GM12878 (cell line): Measurements from ENCODE around the gene TSPEAR. TPM values are rescaled to one million over a fixed set of nuclear protein-coding genes. Genes with fewer than 3 reads are reported as not detected.

Source experiments
- ATAC-seq: fragments of 200-7000 bp; cut with Tn5 transposase; 3 replicates; pipeline ENCODE4 v1.9.1; 2020; ENCODE audit warnings: mild to moderate bottlenecking, moderate library complexity
- BruUV-seq: library from RNA; stranded (reverse); fragments of 400-500 nt; replicated peaks from 2 replicates; lab custom pipeline; 2021; lab: Mats Ljungman, UMichigan
- CTCF ChIA-PET: fragments of 300-600 bp; sonication (Branson Sonifier 250); formaldehyde crosslinking; extraction: SDS; loops from one replicate; lab custom pipeline; 2021; ENCODE audit warnings: inconsistent platforms; lab: Yijun Ruan, JAX
- POLR2A ChIA-PET: fragments of 350-600 bp; formaldehyde crosslinking; extraction: SDS; loops from one replicate; lab custom pipeline; 2021; ENCODE audit warnings: inconsistent platforms; lab: Charles Lee
- RAD21 ChIA-PET: fragments of 300-600 bp; sonication (Branson Sonifier 250); formaldehyde crosslinking; loops from one replicate; lab custom pipeline; 2023; ENCODE audit warnings: antibody characterized with exemption; ENCODE audit not compliant: unreplicated experiment; lab: Charles Lee
- SMC1A ChIA-PET: fragments of 300-600 bp; sonication (Branson Sonifier 250); formaldehyde crosslinking; loops from one replicate; lab custom pipeline; 2023; ENCODE audit not compliant: unreplicated experiment, uncharacterized antibody; lab: Charles Lee
- DNase-seq: peaks from one replicate; pipeline ENCODE4 v3.0.0-alpha.2; 2011; ENCODE audit warnings: low read depth, low spot score
- FAIRE-seq: peaks from 3 replicates; lab custom pipeline; 2011; peaks lifted over from hg19 to GRCh38; lab: Jason Lieb, UNC
- H2AFZ ChIP-seq: 2 replicates; pipeline ENCODE4 v1.6.0; 2011; ENCODE audit warnings: low read depth, low read length, control low read depth; ENCODE audit not compliant: control insufficient read depth
- H3K27ac ChIP-seq: 2 replicates; pipeline ENCODE4 v1.5.1; 2011; ENCODE audit warnings: control low read depth; ENCODE audit not compliant: control insufficient read depth, insufficient read depth
- H3K27me3 ChIP-seq, 2 experiments: replicated peaks in 1 of 2; 2 replicates each; pipeline versions ENCODE4 v1.6.0 to v1.6.1; 2011; ENCODE audit warnings: low read length in 1 of 2; ENCODE audit not compliant: control insufficient read depth in 2 of 2, insufficient read depth in 2 of 2
- H3K36me3 ChIP-seq, 2 experiments: 2 replicates each; pipeline ENCODE4 v1.5.1; 2011; ENCODE audit warnings: low read length in 1 of 2; ENCODE audit not compliant: control insufficient read depth in 2 of 2, insufficient read depth in 2 of 2
- H3K4me1 ChIP-seq: 2 replicates; pipeline ENCODE4 v1.6.1; 2011; ENCODE audit warnings: mild to moderate bottlenecking, low read length, moderate library complexity, mixed read lengths; ENCODE audit not compliant: control insufficient read depth, insufficient read depth
- H3K4me2 ChIP-seq: 2 replicates; pipeline ENCODE4 v1.6.0; 2011; ENCODE audit warnings: control low read depth; ENCODE audit not compliant: control insufficient read depth, insufficient read depth
- H3K4me3 ChIP-seq: fragments of 200-600 bp; sonication (generic); 2 replicates; pipeline ENCODE4 v1.5.1; 2016
- H3K79me2 ChIP-seq: 2 replicates; pipeline ENCODE4 v1.6.0; 2011; ENCODE audit warnings: low read length; ENCODE audit not compliant: control insufficient read depth, insufficient read depth
- H3K9ac ChIP-seq: 2 replicates; pipeline ENCODE4 v1.8.0; 2011; ENCODE audit warnings: low read length, control low read depth, mixed read lengths; ENCODE audit not compliant: control insufficient read depth, insufficient read depth
- H3K9me3 ChIP-seq: replicated peaks from 3 replicates; pipeline ENCODE4 v1.5.1; 2011; ENCODE audit warnings: mild to moderate bottlenecking, low read length; ENCODE audit not compliant: control insufficient read depth, insufficient read depth
- H4K20me1 ChIP-seq: 2 replicates; pipeline ENCODE4 v1.6.0; 2011; ENCODE audit not compliant: control insufficient read depth, insufficient read depth
- BACH1 ChIP-seq: fragments of 450-650 bp; IDR thresholded peaks from 2 replicates; pipeline ENCODE4 v1.6.1; 2017; ENCODE audit warnings: mild to moderate bottlenecking, borderline replicate concordance
- CTCF ChIP-seq, 3 experiments: IDR thresholded peaks in 2 of 3; conservative IDR thresholded peaks in 1 of 3; 2 replicates each; pipeline ENCODE4 v1.5.1; 2011; ENCODE audit warnings: low read depth in 3 of 3, low read length in 3 of 3, mild to moderate bottlenecking in 3 of 3, control low read depth in 2 of 3, moderate library complexity in 2 of 3, inconsistent platforms in 1 of 3, mixed read lengths in 1 of 3; ENCODE audit not compliant: control insufficient read depth in 2 of 3, insufficient read depth in 1 of 3; ENCODE audit errors: extremely low read depth in 1 of 3
- ELK1 ChIP-seq: IDR thresholded peaks from 2 replicates; pipeline ENCODE4 v1.6.1; 2012; ENCODE audit warnings: low read depth, low read length, improper control_type of control experiment
- ESRRA ChIP-seq: IDR thresholded peaks from 2 replicates; pipeline ENCODE4 v1.6.1; 2012; ENCODE audit warnings: mild to moderate bottlenecking, low read length, improper control_type of control experiment
- HCFC1 ChIP-seq: fragments of 150-350 bp; IDR thresholded peaks from 2 replicates; pipeline ENCODE4 v1.6.1; 2014; ENCODE audit warnings: low read length
- MYB ChIP-seq: fragments of 150-350 bp; IDR thresholded peaks from 2 replicates; pipeline ENCODE4 v1.6.1; 2014; ENCODE audit warnings: mild to moderate bottlenecking, low read depth, low read length, borderline replicate concordance
- YY1 ChIP-seq: IDR thresholded peaks from 2 replicates; pipeline ENCODE4 v1.6.1; 2011; ENCODE audit warnings: low read depth, mild to moderate bottlenecking, low read length
- ZBTB11 ChIP-seq: fragments of 450-650 bp; formaldehyde crosslinking; IDR thresholded peaks from 2 replicates; pipeline ENCODE4 v1.5.0; 2022; ENCODE audit warnings: mild to moderate bottlenecking, missing genetic modification characterization
- WGBS: methylation state at CpG from one replicate; pipeline ENCODE4 v1.1.6; 2016; ENCODE audit warnings: low lambda C conversion rate; ENCODE audit not compliant: insufficient replicate concordance, insufficient coverage; ENCODE audit errors: missing lambda C conversion rate; 5-methylcytosine and 5-hydroxymethylcytosine counted together
- in situ Hi-C: fragments of 300-500 bp; cut with MboI; formaldehyde crosslinking; loops from 9 replicates; pipeline ENCODE4 v1.14.3; 2018; ENCODE audit warnings: mixed read lengths
- intact Hi-C: fragments of 100-400 bp; cut with micrococcal nuclease; formaldehyde crosslinking; loops from one replicate; pipeline ENCODE4 v1.14.2; 2022; ENCODE audit not compliant: unreplicated experiment
- polyA plus RNA-seq, 11 experiments: library from polyadenylated mRNA; depleted of rRNA in 4 of 11; unstranded in 6 of 11; stranded (reverse) in 5 of 11; fragments of >200 nt; fragmentation: Nextera tagmentation in 4 of 11; fragmentation: Illumina TruSeq in 1 of 11; extraction: Ambion mirVana in 4 of 11; extraction: Trizol in 1 of 11; gene quantifications; 1 replicate in 1 of 11; 2 replicates in 10 of 11; pipeline versions ENCODE4 v1.2.1 to v1.2.3, GENCODE V29; 2011 to 2016; ENCODE audit warnings: inconsistent platforms in 2 of 11, missing spikeins in 2 of 11, low read depth in 1 of 11
- total RNA-seq, 4 experiments: library from RNA; depleted of rRNA in 3 of 4; stranded (reverse); fragments of >200 nt in 3 of 4; fragmentation: Illumina TruSeq in 1 of 4; extraction: Trizol in 1 of 4; gene quantifications; 2 replicates each; pipeline versions ENCODE4 v1.2.1 to v1.2.3, GENCODE V29; 2013 to 2021

Gene TSPEAR
- total and polyA plus RNA-seq, 10 of the 15 experiments (the other 5 are each of a cell fraction or from before 2014, with no cell fraction given): not detected

- H3K4me2 ChIP-seq: peak overlapping the region; percentile 79
- TF ChIP-seq MYB: no peak
- no peak overlapping the region for H3K27ac ChIP-seq
- POLR2A ChIA-PET: no interaction called here
- DNase-seq (no peak), ATAC-seq (peak; percentile 9), FAIRE-seq (no peak)
- H3K9ac ChIP-seq: no peak overlapping the region
- no peak overlapping the region for H2AFZ ChIP-seq
- CTCF ChIA-PET: interaction anchor here (0.7 to 3.1 kb wide), 9 partner anchors 9 to 891 kb away, joined by 3 to 37 read pairs (median 5); partner anchors contain the start of gene UBE2G2
- RAD21 ChIA-PET: interaction anchor here (1.2 to 1.6 kb wide), 3 partner anchors 232 to 417 kb away, joined by 6 to 17 read pairs (median 9); no protein-coding TSS in a partner anchor
- intact Hi-C loops: loop anchor here (1.0 kb wide), 1 partner anchor 283 kb away; no protein-coding TSS in a partner anchor
- H3K79me2 ChIP-seq: no peaks in the 10 kb centered on the region
- no peaks in the 10 kb centered on the region for H4K20me1 ChIP-seq
- 43% methylated on average over 17 of the region's 18 CpGs for WGBS
- SMC1A ChIA-PET: interaction anchor here (1.3 to 2.6 kb wide), 4 partner anchors 233 to 617 kb away, joined by 3 to 12 read pairs (median 8); no protein-coding TSS in a partner anchor
- H3K27me3 ChIP-seq: no peaks in the 10 kb centered on the region; a peak in 1 of 4 replicates
- in situ Hi-C loops: no loop called here
- H3K36me3 ChIP-seq: no peaks in the 10 kb centered on the region
- no TSS peak for BruUV-seq
- H3K4me1 ChIP-seq: no peaks in the 10 kb centered on the region
- H3K4me3 ChIP-seq: no peak overlapping the region
- H3K9me3 ChIP-seq: no peaks in the 10 kb centered on the region
Measured at GRCh38 chr21:44510109-44510507, 201.3 kb downstream of the TSPEAR start.

- no peak for TF ChIP-seq HCFC1
- no peak for TF ChIP-seq ZBTB11 (CRISPR knock-in tag)
- TF ChIP-seq CTCF (IDR thresholded peaks at IDR 0.05 in 2 of 3, conservative IDR thresholded peaks at IDR 0.05 in 1 of 3; ENCODE audit: control insufficient read depth in 2 of 3, extremely low read depth in 1 of 3, insufficient read depth in 1 of 3, low read depth in 3 of 3, low read length in 3 of 3): peak; percentile 3 to 21 (median 11); a peak in 2 of 6 replicates
- no peak for TF ChIP-seq YY1
- no peak for TF ChIP-seq ESRRA
- no peak for TF ChIP-seq ELK1
- TF ChIP-seq BACH1: no peak
- H2AFZ ChIP-seq: no peak overlapping the region
- H4K20me1 ChIP-seq: no peaks in the 10 kb centered on the region
- ATAC-seq (peak; percentile 56), FAIRE-seq (no peak), DNase-seq (no peak)
- no peaks in the 10 kb centered on the region for H3K79me2 ChIP-seq
- in situ Hi-C loops (loop anchor here (5.0 kb wide), 1 partner anchor 283 kb away; no protein-coding TSS in a partner anchor), intact Hi-C loops (no loop called here)
- ChIA-PET SMC1A (interaction anchor here (1.3 to 2.6 kb wide), 3 partner anchors 233 to 289 kb away, joined by 4 to 12 read pairs (median 11); no protein-coding TSS in a partner anchor), CTCF (interaction anchor here (0.7 to 3.1 kb wide), 6 partner anchors 8 to 806 kb away, joined by 3 to 37 read pairs (median 9); partner anchors contain the start of gene UBE2G2), RAD21 (interaction anchor here (1.5 to 1.6 kb wide), 2 partner anchors 284 to 418 kb away, joined by 6 to 17 read pairs; no protein-coding TSS in a partner anchor), POLR2A (no interaction called here)
- WGBS: 46% methylated on average over 9 of the region's 12 CpGs
- H3K27me3 ChIP-seq: no peaks in the 10 kb centered on the region; a peak in 1 of 4 replicates
- BruUV-seq: no TSS peak
- H3K9me3 ChIP-seq: no peaks in the 10 kb centered on the region
- H3K4me3 ChIP-seq: no peak overlapping the region
- H3K36me3 ChIP-seq: no peaks in the 10 kb centered on the region
- no peak overlapping the region for H3K9ac ChIP-seq
- no peaks in the 10 kb centered on the region for H3K4me1 ChIP-seq
- no peak overlapping the region for H3K27ac ChIP-seq
- no peak overlapping the region for H3K4me2 ChIP-seq
Measured at GRCh38 chr21:44509539-44509938, 201.8 kb downstream of the TSPEAR start.
